CD4-positive, alpha-beta T cell treated with Interleukin-6 at 100 ng/mL for 8 hours (primary cell): ENCODE measurements around the gene WDR82.

Experiments used
- DNase-seq: peaks from one replicate; pipeline ENCODE4 v3.0.0-alpha.2; 2020; ENCODE audit warnings: mixed read lengths, low spot score

WDR82 gene

GRCh38 chr3:52238193-52238760 is 40.2 kb downstream of the WDR82 start:
- DNase-seq = no peak

- no peak for DNase-seq
Observed at GRCh38 chr3:52237657-52238172, 40.7 kb downstream of the WDR82 start.

GRCh38 chr3:52237006-52237656 is 41.3 kb downstream of the WDR82 start:
- no peak for DNase-seq

GRCh38 chr3:52236424-52236886 is 42.0 kb downstream of the WDR82 start:
- DNase-seq = no peak

- no peak for DNase-seq
Observed at GRCh38 chr3:52234516-52235447, 43.7 kb downstream of the WDR82 start.

GRCh38 chr3:52233968-52234367 is 44.5 kb downstream of the WDR82 start:
- no peak for DNase-seq

- DNase-seq = no peak
Observed at GRCh38 chr3:52233108-52233591, 45.3 kb downstream of the WDR82 start.

- no peak for DNase-seq
Observed at GRCh38 chr3:52232279-52233107, 46.0 kb downstream of the WDR82 start.

- peak; percentile 81 for DNase-seq
Observed at GRCh38 chr3:52231502-52232278, 46.8 kb downstream of the WDR82 start.

- no peak for DNase-seq
Observed at GRCh38 chr3:52230889-52231499, 47.5 kb downstream of the WDR82 start.

- DNase-seq = no peak
Observed at GRCh38 chr3:52230461-52230860, 48.0 kb downstream of the WDR82 start.

- DNase-seq = no peak
Observed at GRCh38 chr3:52229656-52230055, 48.8 kb downstream of the WDR82 start.

- no peak for DNase-seq
Observed at GRCh38 chr3:52228751-52229291, 49.6 kb downstream of the WDR82 start.

GRCh38 chr3:52228266-52228665 is 50.2 kb downstream of the WDR82 start:
- DNase-seq = no peak

- no peak for DNase-seq
Observed at GRCh38 chr3:52227766-52228165, 50.7 kb downstream of the WDR82 start.

GRCh38 chr3:52227117-52227516 is 51.3 kb downstream of the WDR82 start:
- DNase-seq = no peak

GRCh38 chr3:52226229-52226817 is 52.1 kb downstream of the WDR82 start:
- DNase-seq = no peak

GRCh38 chr3:52225452-52226228 is 52.8 kb downstream of the WDR82 start, which contains the start of gene TLR9:
Gene TLR9 (minus strand): TSS chr3:52225645. CDS start chr3:52225529, 116 bp downstream.
- no peak for DNase-seq
